Karpas-422 (cell line): ENCODE measurements around the gene TMEM184C. TPM values are rescaled to one million over a fixed set of nuclear protein-coding genes. Genes with fewer than 3 reads are reported as not detected.

ENCODE experiments used
- DNase-seq: peaks from one replicate; pipeline ENCODE4 v3.0.0-alpha.2; 2015
- H2AFZ ChIP-seq: fragments of 200-600 bp; sonication (generic); 2 replicates; pipeline ENCODE4 v1.6.1; 2014; ENCODE audit warnings: antibody characterized with exemption, low read length, mixed read lengths
- H3K27ac ChIP-seq: fragments of 200-600 bp; sonication (generic); 2 replicates; pipeline ENCODE4 v1.5.1; 2014; ENCODE audit warnings: mild to moderate bottlenecking, low read length, moderate library complexity
- H3K27me3 ChIP-seq: fragments of 200-600 bp; sonication (generic); 2 replicates; pipeline ENCODE4 v1.6.1; 2014; ENCODE audit warnings: low read length, mixed read lengths
- H3K36me3 ChIP-seq: fragments of 200-600 bp; sonication (generic); 2 replicates; pipeline ENCODE4 v1.6.1; 2014; ENCODE audit warnings: low read length, mixed read lengths; ENCODE audit not compliant: insufficient read depth
- H3K4me1 ChIP-seq: fragments of 200-600 bp; sonication (generic); 2 replicates; pipeline ENCODE4 v1.6.1; 2014; ENCODE audit warnings: mild to moderate bottlenecking, low read length, mixed read lengths
- H3K4me2 ChIP-seq: fragments of 200-600 bp; sonication (generic); 2 replicates; pipeline ENCODE4 v1.6.1; 2014; ENCODE audit warnings: low read length, low read depth, mild to moderate bottlenecking; ENCODE audit not compliant: poor library complexity, severe bottlenecking
- H3K4me3 ChIP-seq: fragments of 200-600 bp; sonication (generic); 2 replicates; pipeline ENCODE4 v1.5.1; 2014; ENCODE audit warnings: mild to moderate bottlenecking, antibody characterized with exemption, low read length, mixed read lengths
- H3K79me2 ChIP-seq: fragments of 200-600 bp; sonication (generic); 2 replicates; pipeline ENCODE4 v1.6.1; 2014; ENCODE audit warnings: mild to moderate bottlenecking, low read length, mixed read lengths
- H3K9ac ChIP-seq: fragments of 200-600 bp; sonication (generic); 2 replicates; pipeline ENCODE4 v1.6.0; 2014; ENCODE audit warnings: low read length
- H3K9me2 ChIP-seq: fragments of 200-600 bp; sonication (generic), shearing (Covaris generic); replicated peaks from 2 replicates; pipeline ENCODE4 v1.6.0; 2014; ENCODE audit warnings: mild to moderate bottlenecking, low read length, moderate library complexity; ENCODE audit not compliant: insufficient read depth
- H3K9me3 ChIP-seq: fragments of 300-700, 200-600 bp; sonication (generic); 2 replicates; pipeline ENCODE4 v1.6.1; 2014; ENCODE audit warnings: low read length, mixed read lengths
- H4K20me1 ChIP-seq: fragments of 200-600 bp; sonication (generic); 2 replicates; pipeline ENCODE4 v1.6.1; 2014; ENCODE audit warnings: mild to moderate bottlenecking, antibody characterized with exemption, low read length, low read depth; ENCODE audit not compliant: insufficient read depth
- total RNA-seq: library from RNA; depleted of rRNA; stranded (reverse); fragments of >200 nt; shearing (Covaris generic); gene quantifications from 2 replicates; pipeline ENCODE4 v1.2.3, GENCODE V29; 2014; ENCODE audit warnings: low replicate concordance

TMEM184C gene
- total RNA-seq, 1 experiment from 2014 or later = 47.0 TPM

- Histone ChIP-seq H3K4me1 (no peaks in the 10 kb centered on the region), H2AFZ (no peak overlapping the region), H3K36me3 (peaks cover 92% of the 10 kb centered on the region), H3K9ac (no peak overlapping the region), H3K4me2 (no peak overlapping the region), H4K20me1 (no peaks in the 10 kb centered on the region), H3K4me3 (no peak overlapping the region), H3K27me3 (no peaks in the 10 kb centered on the region), H3K79me2 (peaks cover 72% of the 10 kb centered on the region), H3K27ac (no peak overlapping the region), H3K9me2 (no peaks in the 10 kb centered on the region), H3K9me3 (no peaks in the 10 kb centered on the region)
- DNase-seq = no peak
Measured at GRCh38 chr4:147633113-147633512, 15.9 kb downstream of the TMEM184C start.

- no peaks in the 10 kb centered on the region for H3K4me1 ChIP-seq
- H3K79me2 ChIP-seq = peaks cover 70% of the 10 kb centered on the region
- H3K9me3 ChIP-seq = no peaks in the 10 kb centered on the region
- H3K4me3 ChIP-seq = no peak overlapping the region
- H3K27me3 ChIP-seq = no peaks in the 10 kb centered on the region
- peaks cover 92% of the 10 kb centered on the region for H3K36me3 ChIP-seq
- no peak overlapping the region for H3K4me2 ChIP-seq
- no peak overlapping the region for H3K9ac ChIP-seq
- no peak overlapping the region for H2AFZ ChIP-seq
- H3K27ac ChIP-seq = no peak overlapping the region
- H4K20me1 ChIP-seq = no peaks in the 10 kb centered on the region
- H3K9me2 ChIP-seq = no peaks in the 10 kb centered on the region
- DNase-seq = no peak
Measured at GRCh38 chr4:147633643-147634042, 16.4 kb downstream of the TMEM184C start.

- DNase-seq = no peak
- H3K36me3 ChIP-seq = peaks cover 77% of the 10 kb centered on the region
Measured at GRCh38 chr4:147635348-147635747, 18.2 kb downstream of the TMEM184C start.

GRCh38 chr4:147638365-147638764, 21.2 kb downstream of the TMEM184C start:
- no peaks in the 10 kb centered on the region for H3K9me2 ChIP-seq
- H2AFZ ChIP-seq = no peak overlapping the region
- no peak overlapping the region for H3K9ac ChIP-seq
- no peak overlapping the region for H3K4me3 ChIP-seq
- no peak overlapping the region for H3K27ac ChIP-seq
- H3K4me1 ChIP-seq = no peaks in the 10 kb centered on the region
- H3K36me3 ChIP-seq = peaks cover 64% of the 10 kb centered on the region
- DNase-seq = no peak
- no peak overlapping the region for H3K4me2 ChIP-seq
- no peaks in the 10 kb centered on the region for H3K9me3 ChIP-seq
- peaks cover 58% of the 10 kb centered on the region for H3K79me2 ChIP-seq
- H4K20me1 ChIP-seq = no peaks in the 10 kb centered on the region
- H3K27me3 ChIP-seq = no peaks in the 10 kb centered on the region

More at GRCh38 chr4:147635348-147635747, 18.2 kb downstream of the TMEM184C start:
- H2AFZ ChIP-seq = no peak overlapping the region
- no peaks in the 10 kb centered on the region for H3K9me2 ChIP-seq
- no peak overlapping the region for H3K4me2 ChIP-seq
- peaks cover 58% of the 10 kb centered on the region for H3K79me2 ChIP-seq
- H3K4me1 ChIP-seq = no peaks in the 10 kb centered on the region
- no peaks in the 10 kb centered on the region for H3K9me3 ChIP-seq
- no peak overlapping the region for H3K4me3 ChIP-seq
- no peak overlapping the region for H3K9ac ChIP-seq
- no peak overlapping the region for H3K27ac ChIP-seq
- no peaks in the 10 kb centered on the region for H3K27me3 ChIP-seq
- H4K20me1 ChIP-seq = no peaks in the 10 kb centered on the region

- H3K27me3 ChIP-seq = no peaks in the 10 kb centered on the region
- no peaks in the 10 kb centered on the region for H3K9me3 ChIP-seq
- no peak for DNase-seq
- no peaks in the 10 kb centered on the region for H4K20me1 ChIP-seq
- H3K9ac ChIP-seq = no peak overlapping the region
- H3K36me3 ChIP-seq = peaks cover 60% of the 10 kb centered on the region
- H3K79me2 ChIP-seq = peaks cover 60% of the 10 kb centered on the region
- no peaks in the 10 kb centered on the region for H3K4me1 ChIP-seq
- H3K9me2 ChIP-seq = no peaks in the 10 kb centered on the region
- no peak overlapping the region for H3K27ac ChIP-seq
- no peak overlapping the region for H3K4me3 ChIP-seq
- no peak overlapping the region for H3K4me2 ChIP-seq
- H2AFZ ChIP-seq = no peak overlapping the region
Measured at GRCh38 chr4:147638942-147639341, 21.7 kb downstream of the TMEM184C start.

GRCh38 chr4:147639388-147639787, 22.2 kb downstream of the TMEM184C start:
- Histone ChIP-seq H2AFZ (no peak overlapping the region), H3K4me1 (no peaks in the 10 kb centered on the region), H3K4me3 (no peak overlapping the region), H3K4me2 (no peak overlapping the region), H3K79me2 (peaks cover 60% of the 10 kb centered on the region), H3K36me3 (peaks cover 60% of the 10 kb centered on the region), H3K27me3 (no peaks in the 10 kb centered on the region), H3K9ac (no peak overlapping the region), H4K20me1 (no peaks in the 10 kb centered on the region), H3K9me2 (no peaks in the 10 kb centered on the region), H3K27ac (no peak overlapping the region), H3K9me3 (no peaks in the 10 kb centered on the region)
- no peak for DNase-seq

GRCh38 chr4:147640331-147640730, 23.1 kb downstream of the TMEM184C start:
- Histone ChIP-seq H3K79me2 (peaks cover 64% of the 10 kb centered on the region), H3K36me3 (peaks cover 53% of the 10 kb centered on the region)

GRCh38 chr4:147643616-147644015, 26.4 kb downstream of the TMEM184C start:
- Histone ChIP-seq H3K4me2 (no peak overlapping the region), H2AFZ (no peak overlapping the region), H3K36me3 (peaks cover 20% of the 10 kb centered on the region), H4K20me1 (no peaks in the 10 kb centered on the region), H3K27me3 (no peaks in the 10 kb centered on the region), H3K27ac (no peak overlapping the region), H3K79me2 (peaks cover 77% of the 10 kb centered on the region), H3K9me2 (no peaks in the 10 kb centered on the region), H3K9ac (no peak overlapping the region), H3K9me3 (no peaks in the 10 kb centered on the region), H3K4me1 (no peaks in the 10 kb centered on the region), H3K4me3 (no peak overlapping the region)
- no peak for DNase-seq

More at GRCh38 chr4:147640331-147640730, 23.1 kb downstream of the TMEM184C start:
- H3K27ac ChIP-seq = no peak overlapping the region
- no peak overlapping the region for H3K4me3 ChIP-seq
- no peaks in the 10 kb centered on the region for H3K9me3 ChIP-seq
- no peak for DNase-seq
- no peak overlapping the region for H2AFZ ChIP-seq
- H3K27me3 ChIP-seq = no peaks in the 10 kb centered on the region
- H3K9ac ChIP-seq = no peak overlapping the region
- no peaks in the 10 kb centered on the region for H3K4me1 ChIP-seq
- H3K9me2 ChIP-seq = no peaks in the 10 kb centered on the region
- H3K4me2 ChIP-seq = no peak overlapping the region
- no peaks in the 10 kb centered on the region for H4K20me1 ChIP-seq

- H3K4me3 ChIP-seq = no peak overlapping the region
- no peak for DNase-seq
- H2AFZ ChIP-seq = no peak overlapping the region
- H3K27ac ChIP-seq = no peak overlapping the region
- no peaks in the 10 kb centered on the region for H3K4me1 ChIP-seq
- no peaks in the 10 kb centered on the region for H3K9me3 ChIP-seq
- H3K9me2 ChIP-seq = no peaks in the 10 kb centered on the region
- no peaks in the 10 kb centered on the region for H3K27me3 ChIP-seq
- H3K79me2 ChIP-seq = peaks cover 86% of the 10 kb centered on the region
- no peak overlapping the region for H3K4me2 ChIP-seq
- no peaks in the 10 kb centered on the region for H4K20me1 ChIP-seq
- peaks cover 20% of the 10 kb centered on the region for H3K36me3 ChIP-seq
- H3K9ac ChIP-seq = no peak overlapping the region
Measured at GRCh38 chr4:147644471-147644870, 27.3 kb downstream of the TMEM184C start.
